Measurements from ENCODE around the gene NUAK2.
A peak's percentile ranks its signal among the peaks of the same experiment; 100 is the strongest.
"Not testable (repeated sequence)": the region's sequence is repeated elsewhere in the genome, so short reads cannot be mapped to it uniquely, and the experiment has no call there.

The NUAK2 gene

GRCh38 chr1:205298191-205298994, 23.2 kb downstream of the NUAK2 start:
- DNase-seq (ENCODE audit: low read depth in 4 of 4, low spot score in 1 of 4), result no peak

DNA sequence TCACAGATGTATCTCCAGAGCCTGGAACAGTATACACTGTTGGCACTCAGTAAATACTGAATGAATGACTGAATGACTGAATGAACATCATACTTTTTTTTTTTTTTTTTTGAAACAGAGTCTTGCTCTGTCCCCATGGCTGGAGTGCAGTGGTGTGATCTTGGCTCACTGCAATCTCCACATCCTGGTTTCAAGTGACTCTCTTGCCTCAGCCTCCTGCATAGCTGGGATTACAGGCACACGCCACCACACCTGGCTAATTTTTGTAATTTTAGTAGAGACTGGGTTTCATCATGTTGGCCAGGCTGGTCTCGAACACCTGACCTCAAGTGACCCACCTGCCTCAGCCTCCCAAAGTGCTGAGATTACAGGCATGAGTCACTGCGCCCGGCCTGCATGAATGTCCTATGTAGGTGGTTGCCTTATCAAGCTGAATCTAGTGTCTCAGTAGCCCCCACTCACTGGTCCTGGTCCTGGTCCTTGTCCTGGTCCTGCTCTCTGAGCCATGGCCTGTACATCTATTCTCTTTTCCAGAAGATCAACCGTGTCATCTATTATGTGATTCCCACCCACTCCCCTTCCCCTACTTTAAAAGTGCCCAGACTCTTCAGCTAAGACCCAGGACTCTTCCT, 23.9 kb downstream of the NUAK2 start:
- DNase-seq (ENCODE audit: low read depth in 4 of 4, low spot score in 1 of 4), result not testable (repeated sequence)

GRCh38 chr1:205296154-205296553, 25.4 kb downstream of the NUAK2 start:
- DNase-seq (ENCODE audit: low read depth in 4 of 4, low spot score in 1 of 4), result no peak

GRCh38 chr1:205294934-205295333, 26.6 kb downstream of the NUAK2 start:
- DNase-seq (ENCODE audit: low read depth in 4 of 4, low spot score in 1 of 4), result no peak

GRCh38 chr1:205294175-205294917, 27.2 kb downstream of the NUAK2 start:
- DNase-seq (ENCODE audit: low read depth in 4 of 4, low spot score in 1 of 4), result no peak

DNA sequence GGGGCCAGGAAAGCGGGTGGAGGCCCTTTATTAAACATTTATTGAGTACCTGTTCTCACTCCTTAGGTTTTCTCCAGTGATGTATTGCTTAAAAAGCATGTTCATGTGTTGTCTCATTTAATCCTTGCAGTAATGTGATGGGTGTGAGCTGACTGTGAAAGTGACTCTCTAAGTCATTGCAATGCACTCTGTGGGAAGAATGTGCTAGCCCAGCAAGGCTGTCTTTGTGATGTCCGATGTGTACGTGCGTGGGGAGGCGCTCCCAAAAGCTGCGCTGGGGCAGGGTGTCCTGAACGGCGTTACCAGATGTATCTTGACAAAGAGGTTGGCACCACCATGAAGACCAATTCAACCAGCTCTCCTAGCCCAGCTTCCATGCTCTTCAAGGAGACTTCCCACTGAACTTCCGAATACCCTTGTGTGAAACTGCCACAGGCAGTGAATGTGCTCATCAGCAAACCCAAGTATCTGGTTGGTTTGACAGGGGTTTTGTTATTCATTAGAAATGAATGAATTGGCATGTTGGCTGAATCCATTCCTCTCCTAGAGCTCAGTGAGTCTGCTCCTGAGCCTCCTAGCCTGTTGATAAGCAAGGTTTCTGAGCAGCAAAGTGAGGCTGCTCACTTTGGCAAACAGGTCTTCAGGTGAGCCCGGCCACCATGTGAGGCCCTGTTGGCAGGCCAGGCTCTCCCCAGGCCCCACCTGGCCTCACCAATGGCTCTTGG, 28.0 kb downstream of the NUAK2 start:
- no peak for DNase-seq (ENCODE audit: low read depth in 4 of 4, low spot score in 1 of 4)

- no peak for DNase-seq (ENCODE audit: low read depth in 4 of 4, low spot score in 1 of 4)
These were observed 29.9 kb downstream of the NUAK2 start for GRCh38 chr1:205291596-205291995.

DNA sequence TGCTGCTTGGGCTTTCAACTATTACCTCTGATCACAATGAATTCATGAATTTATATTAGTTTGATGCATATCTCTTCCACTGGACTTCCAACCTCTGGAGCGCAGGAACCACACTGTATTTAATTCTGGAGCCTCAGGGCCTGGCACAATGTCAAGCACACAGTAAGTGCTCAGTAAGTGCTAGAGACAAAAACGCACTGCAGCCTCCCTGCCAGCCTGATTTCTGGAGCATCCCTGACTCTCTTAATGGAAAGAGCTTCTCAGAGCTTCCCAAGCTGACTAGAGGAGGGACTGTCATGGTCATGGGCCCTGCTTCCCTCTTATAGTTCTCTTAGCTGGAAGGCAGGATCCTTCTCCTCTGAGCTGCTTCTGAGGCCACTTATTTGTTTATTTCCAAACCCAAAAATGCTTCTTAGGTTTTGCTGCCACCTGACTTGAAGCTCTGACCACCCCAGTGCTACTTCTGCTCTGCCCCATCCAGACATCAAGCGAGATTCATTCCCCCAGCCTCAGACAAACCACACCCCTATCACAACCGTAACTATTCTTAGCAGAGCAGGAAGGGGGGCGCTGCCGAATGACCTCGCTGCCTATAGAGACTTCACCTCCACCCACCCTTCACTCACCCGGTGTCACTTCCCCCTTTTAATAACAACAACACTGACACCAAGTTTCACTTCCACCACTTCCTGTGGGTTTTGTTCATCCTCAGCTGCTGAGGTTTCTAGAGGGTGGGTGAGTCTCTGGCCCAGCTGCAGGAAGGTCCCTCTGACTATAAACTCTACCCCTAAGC, 33.6 kb downstream of the NUAK2 start:
- DNase-seq (ENCODE audit: low read depth in 4 of 4, low spot score in 1 of 4), result peak; percentile 31 to 58 (median 36)

GRCh38 chr1:205287076-205287475, 34.5 kb downstream of the NUAK2 start:
- DNase-seq (ENCODE audit: low read depth in 4 of 4, low spot score in 1 of 4), result no peak

DNA sequence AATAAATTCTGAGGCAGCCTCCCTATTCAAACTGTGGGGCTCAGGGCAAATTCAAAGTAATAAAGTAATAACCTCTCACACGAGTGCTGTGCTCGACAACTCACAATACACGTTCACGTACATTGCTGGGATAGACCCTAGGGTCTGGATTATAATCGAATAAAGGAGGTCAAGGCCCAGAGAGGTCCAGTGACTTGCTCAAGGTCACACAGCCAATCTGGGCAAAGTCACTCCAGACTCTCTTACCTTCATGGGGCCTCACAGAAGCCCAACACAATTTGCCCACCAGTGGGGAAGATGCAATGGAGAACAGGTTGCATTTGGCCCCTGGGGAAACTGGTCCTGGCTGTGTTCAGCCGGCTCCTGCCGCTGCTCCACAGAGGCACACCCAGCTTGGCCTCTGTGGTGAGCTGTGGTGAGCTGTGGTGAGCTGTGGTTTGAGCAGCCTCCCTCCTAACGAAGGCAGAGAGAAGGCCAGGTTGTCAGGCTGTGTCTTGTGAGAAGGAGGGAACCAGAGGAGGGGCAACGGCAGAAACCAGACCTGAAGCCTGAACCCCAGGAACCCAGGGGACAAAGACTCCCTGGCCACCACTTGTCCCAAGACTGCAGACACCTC, 35.1 kb downstream of the NUAK2 start:
- peak in 2 of 4 experiments; percentile 20 to 55 for DNase-seq (ENCODE audit: low read depth in 4 of 4, low spot score in 1 of 4)

DNA sequence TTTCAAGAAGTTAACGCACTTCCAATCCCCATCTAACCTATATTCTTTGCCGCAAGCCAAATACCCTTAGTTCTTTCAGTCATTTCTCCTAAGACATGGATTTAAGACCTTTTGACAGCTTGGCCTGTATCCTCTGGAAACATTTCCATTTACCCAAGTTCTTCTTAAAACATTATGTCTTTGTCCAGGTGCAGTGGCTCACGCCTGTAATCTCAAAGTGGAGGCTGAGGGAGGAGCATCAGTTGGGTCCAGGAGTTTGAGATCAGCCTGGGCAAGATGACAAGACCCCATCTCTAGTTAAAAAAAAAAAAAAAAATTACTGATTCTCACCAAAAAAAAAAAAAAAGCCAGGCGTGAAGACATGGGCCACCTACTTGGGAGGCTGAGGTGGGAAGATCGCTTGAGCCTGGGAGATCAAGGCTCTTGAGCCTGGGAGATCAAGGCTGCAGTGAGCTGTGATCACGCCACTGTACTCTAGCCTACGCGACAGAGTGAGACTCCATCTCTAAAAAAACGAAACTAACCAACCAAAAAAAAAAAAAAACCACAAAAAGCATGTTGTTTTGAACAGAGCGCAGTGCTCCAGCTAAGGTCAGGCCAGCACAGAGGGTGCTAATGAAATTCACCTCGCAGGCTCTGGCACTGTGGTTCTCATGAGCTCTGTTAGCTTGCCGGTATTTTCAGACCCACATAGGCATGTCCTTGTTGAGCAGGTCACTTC, 36.0 kb downstream of the NUAK2 start:
- peak in 1 of 4 experiments; percentile 20 for DNase-seq (ENCODE audit: low read depth in 4 of 4, low spot score in 1 of 4)

DNA sequence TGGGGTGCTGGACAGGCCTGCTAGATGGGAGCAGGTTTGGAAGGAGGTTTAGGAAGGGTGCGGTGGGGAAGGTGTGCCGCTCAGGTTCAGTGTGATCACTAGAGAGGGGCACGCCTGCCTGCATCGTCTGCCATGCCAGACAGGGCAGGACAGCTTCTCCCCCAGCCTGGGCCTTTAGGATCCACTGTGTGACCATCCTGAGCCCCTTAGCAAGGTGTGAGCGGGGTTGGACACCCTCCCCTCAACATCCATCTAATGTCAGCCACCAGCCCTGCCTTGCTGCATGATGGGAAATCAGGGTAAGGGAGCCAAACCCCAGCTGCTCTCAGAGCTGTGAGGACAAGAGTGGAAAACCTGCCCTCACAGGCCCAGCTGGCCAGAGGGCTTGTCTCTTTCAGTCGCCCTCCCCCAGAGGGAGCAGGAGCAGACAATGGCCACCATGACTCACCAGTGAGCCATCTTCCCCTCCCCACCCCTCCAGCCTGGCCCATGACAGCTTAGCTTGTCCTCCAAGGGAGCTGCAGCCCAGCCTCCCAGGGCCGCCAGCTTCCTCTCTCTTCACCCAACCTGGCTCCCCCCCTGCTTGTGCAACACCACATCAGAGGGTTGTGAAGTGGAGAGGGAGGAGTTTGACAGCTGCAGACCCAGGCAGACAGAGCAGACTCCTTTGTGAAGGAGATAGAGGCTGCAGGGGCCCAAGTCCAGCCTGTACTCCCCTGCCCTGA, 37.0 kb downstream of the NUAK2 start:
- DNase-seq (ENCODE audit: low read depth in 4 of 4, low spot score in 1 of 4), result peak; percentile 30 to 75 (median 51)

DNA sequence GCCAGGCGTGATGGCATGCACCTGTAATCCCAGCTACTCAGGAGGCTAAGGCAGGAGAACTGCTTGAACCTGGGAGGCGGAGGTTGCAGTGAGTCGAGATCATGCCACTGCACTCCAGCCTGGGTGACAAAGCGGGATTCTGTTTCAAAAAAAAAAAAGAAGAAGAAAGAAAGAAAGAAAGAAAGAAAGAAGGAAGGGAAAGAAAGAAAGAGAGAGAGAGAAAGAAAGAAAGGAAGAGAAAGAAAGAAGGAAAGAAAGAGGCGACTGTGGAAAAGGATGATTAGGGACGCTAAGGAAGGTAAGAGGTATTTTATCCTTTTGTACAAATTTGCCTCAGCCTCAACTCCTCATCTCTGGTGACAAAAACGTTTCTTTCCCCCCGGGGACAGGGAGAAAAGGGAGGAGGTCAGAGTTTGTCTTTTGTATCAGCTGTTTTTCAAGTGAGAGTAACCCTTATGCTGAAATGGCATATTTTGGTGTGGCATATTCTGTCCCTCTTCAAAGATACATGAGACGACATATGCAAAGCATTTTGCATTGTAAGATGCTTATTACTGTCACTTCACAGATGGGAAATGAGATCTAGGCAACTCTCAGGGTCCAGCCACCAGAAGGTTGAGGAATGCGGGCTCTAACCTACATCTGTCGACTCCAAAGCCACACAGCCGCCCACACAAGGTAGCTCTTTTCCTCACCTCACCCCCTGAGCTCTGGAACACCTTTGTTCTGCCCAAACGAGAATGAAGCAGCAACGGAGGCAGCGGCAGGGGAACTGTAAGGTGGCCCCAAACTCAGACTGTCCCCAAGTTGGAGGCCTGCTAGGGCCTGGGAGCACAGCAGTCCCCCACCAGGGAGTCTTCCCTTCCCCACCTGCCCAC, 38.0 kb downstream of the NUAK2 start:
- no peak for DNase-seq (ENCODE audit: low read depth in 4 of 4, low spot score in 1 of 4)

- not testable (repeated sequence) for DNase-seq (ENCODE audit: low read depth in 4 of 4, low spot score in 1 of 4)
These were observed 40.7 kb downstream of the NUAK2 start for GRCh38 chr1:205280666-205281395.

DNA sequence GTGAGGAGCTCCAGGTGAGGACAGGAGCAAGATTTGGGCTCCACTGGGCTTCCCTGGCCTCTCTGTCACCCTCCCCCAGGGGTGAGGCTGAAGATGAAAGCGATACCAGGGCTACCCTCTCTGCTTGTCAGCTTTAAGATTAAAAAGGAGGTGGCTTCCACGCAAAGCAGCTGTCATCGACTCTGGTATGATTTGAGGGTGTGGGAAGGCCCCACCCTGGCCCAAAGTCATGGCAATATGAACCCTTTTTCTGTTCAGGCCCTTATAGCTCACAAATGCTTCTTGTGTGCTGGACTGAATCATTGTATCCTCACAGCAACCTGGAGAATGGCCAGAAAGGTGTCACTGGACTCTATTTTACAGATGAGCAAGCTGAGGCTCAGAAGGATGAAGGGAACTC, 41.6 kb downstream of the NUAK2 start:
- DNase-seq (ENCODE audit: low read depth in 4 of 4, low spot score in 1 of 4), result no peak

GRCh38 chr1:205276689-205277065, 44.9 kb downstream of the NUAK2 start:
- no peak for DNase-seq (ENCODE audit: low read depth in 4 of 4, low spot score in 1 of 4)
